ENCODE measurements around the gene CCL22.

GRCh38 chr16:57358086-57358420 lies 530 bp upstream of the CCL22 start:
- TF ChIP-seq CTCF (IDR thresholded peaks at IDR 0.05; ENCODE audit: insufficient read depth, low read length) (no peak), POLR2AphosphoS5 (IDR thresholded peaks at IDR 0.05; ENCODE audit: low read depth) (no peak), SPI1 (IDR thresholded peaks at IDR 0.05; ENCODE audit: borderline replicate concordance, low read depth) (no peak), REST (IDR thresholded peaks at IDR 0.05; ENCODE audit: insufficient replicate concordance, low read depth) (no peak), GABPA (IDR thresholded peaks at IDR 0.05; ENCODE audit: low read depth) (no peak)
